Nephron progenitor cell (in vitro differentiated cells): ENCODE results near the gene CACNA1D.
A peak's percentile ranks its signal among the peaks of the same experiment; 100 is the strongest.

ENCODE experiments used
- DNase-seq: peaks from one replicate; pipeline ENCODE4 v3.0.0; 2021
- H3K27ac Mint-ChIP-seq: 2 replicates; pipeline ENCODE4 v1.8.0; 2021; ENCODE audit warnings: mild to moderate bottlenecking, moderate library complexity, mixed read lengths
- H3K27me3 Mint-ChIP-seq: 2 replicates; pipeline ENCODE4 v1.8.0; 2021; ENCODE audit warnings: mild to moderate bottlenecking, low read depth, mixed read lengths; ENCODE audit not compliant: poor library complexity
- H3K36me3 Mint-ChIP-seq: 2 replicates; pipeline ENCODE4 v1.8.0; 2021; ENCODE audit warnings: low read depth, mixed read lengths
- H3K4me1 Mint-ChIP-seq: 2 replicates; pipeline ENCODE4 v1.8.0; 2021; ENCODE audit warnings: mixed read lengths
- H3K4me3 Mint-ChIP-seq: 2 replicates; pipeline ENCODE4 v1.8.0; 2021; ENCODE audit warnings: mild to moderate bottlenecking, moderate library complexity, mixed read lengths
- H3K9me3 Mint-ChIP-seq: 2 replicates; pipeline ENCODE4 v1.8.0; 2021; ENCODE audit warnings: mild to moderate bottlenecking, moderate library complexity, mixed read lengths
- TF ChIP-seq, protein P1 (sequence below): fragments of 200-600 bp; sonication (generic); IDR thresholded peaks from 2 replicates; pipeline ENCODE4 v1.5.0; 2021; ENCODE audit warnings: antibody characterized with exemption

The CACNA1D gene

DNA sequence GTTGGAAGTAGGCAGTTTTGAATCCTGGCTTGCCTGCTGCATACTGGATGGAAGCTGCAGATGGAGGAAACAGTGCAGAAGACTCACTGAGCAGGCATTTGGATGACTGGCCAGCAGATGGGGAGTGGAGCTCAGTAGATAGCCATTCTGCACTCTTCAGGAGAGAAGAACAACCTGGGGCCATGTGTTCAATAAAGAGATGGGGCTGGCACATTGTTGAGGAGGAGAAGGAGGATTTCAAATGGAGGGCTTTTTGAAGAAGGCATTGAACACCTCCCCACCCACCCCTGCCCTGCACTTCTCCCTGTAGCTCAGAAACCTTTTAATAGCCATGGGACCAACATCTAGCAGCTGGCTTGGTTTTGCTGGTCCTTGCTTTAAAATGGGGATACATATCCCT lies 109.8 kb downstream of the CACNA1D start:
- Mint-ChIP-seq H3K27me3 (no peaks in the 10 kb centered on the region), H3K9me3 (peaks cover 16% of the 10 kb centered on the region), H3K4me1 (no peaks in the 10 kb centered on the region), H3K27ac (no peak overlapping the region), H3K36me3 (no peaks in the 10 kb centered on the region), H3K4me3 (no peak overlapping the region)
- DNase-seq: no peak
- TF ChIP-seq, protein P1, sequence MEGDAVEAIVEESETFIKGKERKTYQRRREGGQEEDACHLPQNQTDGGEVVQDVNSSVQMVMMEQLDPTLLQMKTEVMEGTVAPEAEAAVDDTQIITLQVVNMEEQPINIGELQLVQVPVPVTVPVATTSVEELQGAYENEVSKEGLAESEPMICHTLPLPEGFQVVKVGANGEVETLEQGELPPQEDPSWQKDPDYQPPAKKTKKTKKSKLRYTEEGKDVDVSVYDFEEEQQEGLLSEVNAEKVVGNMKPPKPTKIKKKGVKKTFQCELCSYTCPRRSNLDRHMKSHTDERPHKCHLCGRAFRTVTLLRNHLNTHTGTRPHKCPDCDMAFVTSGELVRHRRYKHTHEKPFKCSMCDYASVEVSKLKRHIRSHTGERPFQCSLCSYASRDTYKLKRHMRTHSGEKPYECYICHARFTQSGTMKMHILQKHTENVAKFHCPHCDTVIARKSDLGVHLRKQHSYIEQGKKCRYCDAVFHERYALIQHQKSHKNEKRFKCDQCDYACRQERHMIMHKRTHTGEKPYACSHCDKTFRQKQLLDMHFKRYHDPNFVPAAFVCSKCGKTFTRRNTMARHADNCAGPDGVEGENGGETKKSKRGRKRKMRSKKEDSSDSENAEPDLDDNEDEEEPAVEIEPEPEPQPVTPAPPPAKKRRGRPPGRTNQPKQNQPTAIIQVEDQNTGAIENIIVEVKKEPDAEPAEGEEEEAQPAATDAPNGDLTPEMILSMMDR: no peak

DNA sequence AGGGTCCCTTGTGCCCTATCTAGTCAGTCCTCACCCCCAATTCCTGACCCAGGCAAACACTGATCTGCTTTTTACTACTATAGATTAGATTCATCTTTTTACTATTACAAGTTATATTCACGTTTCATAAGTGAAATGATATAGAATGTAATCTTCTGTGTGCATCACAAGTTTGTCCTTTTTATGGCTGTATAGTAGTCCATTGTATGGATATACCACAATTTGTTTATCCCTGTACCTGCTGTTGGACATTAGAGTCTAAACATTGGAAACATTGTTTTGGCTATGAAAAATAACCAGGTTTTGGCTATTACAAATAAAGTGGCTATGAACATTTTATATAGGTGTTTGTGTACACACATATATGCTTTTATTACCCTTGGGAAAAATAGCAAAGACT lies 112.4 kb downstream of the CACNA1D start:
- TF ChIP-seq, protein P1: no peak
- peaks cover 3% of the 10 kb centered on the region for H3K27me3 Mint-ChIP-seq
- H3K4me1 Mint-ChIP-seq: no peaks in the 10 kb centered on the region
- DNase-seq: no peak
- no peak overlapping the region for H3K4me3 Mint-ChIP-seq
- peaks cover 16% of the 10 kb centered on the region for H3K9me3 Mint-ChIP-seq
- H3K27ac Mint-ChIP-seq: no peak overlapping the region
- no peaks in the 10 kb centered on the region for H3K36me3 Mint-ChIP-seq

DNA sequence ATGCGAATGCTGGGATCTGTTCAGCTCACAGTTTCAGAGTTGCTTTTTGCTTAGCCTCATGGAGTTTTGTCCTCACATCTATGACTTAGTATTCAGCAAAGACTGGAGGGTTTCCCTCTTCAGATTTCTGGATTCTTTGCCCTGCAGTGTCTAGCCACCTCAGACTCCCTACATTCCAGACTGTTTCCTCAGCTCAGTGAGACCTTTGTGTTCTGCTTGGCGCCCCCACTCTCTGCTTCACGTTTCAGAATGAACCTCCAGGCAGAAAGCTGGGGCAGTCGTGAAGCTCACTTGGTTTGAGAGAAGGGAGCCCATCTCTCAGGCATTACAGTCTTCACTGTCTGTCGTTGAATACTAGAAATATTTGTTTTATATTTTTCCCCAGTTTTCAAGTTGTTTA lies 118.1 kb downstream of the CACNA1D start:
- no peaks in the 10 kb centered on the region for H3K36me3 Mint-ChIP-seq
- no peak for DNase-seq
- TF ChIP-seq, protein P1: no peak
- peak overlapping the region; percentile 21 for H3K27ac Mint-ChIP-seq
- H3K27me3 Mint-ChIP-seq: peaks cover 16% of the 10 kb centered on the region
- H3K9me3 Mint-ChIP-seq: peaks cover 4% of the 10 kb centered on the region
- no peak overlapping the region for H3K4me3 Mint-ChIP-seq
- peaks cover 12% of the 10 kb centered on the region for H3K4me1 Mint-ChIP-seq

DNA sequence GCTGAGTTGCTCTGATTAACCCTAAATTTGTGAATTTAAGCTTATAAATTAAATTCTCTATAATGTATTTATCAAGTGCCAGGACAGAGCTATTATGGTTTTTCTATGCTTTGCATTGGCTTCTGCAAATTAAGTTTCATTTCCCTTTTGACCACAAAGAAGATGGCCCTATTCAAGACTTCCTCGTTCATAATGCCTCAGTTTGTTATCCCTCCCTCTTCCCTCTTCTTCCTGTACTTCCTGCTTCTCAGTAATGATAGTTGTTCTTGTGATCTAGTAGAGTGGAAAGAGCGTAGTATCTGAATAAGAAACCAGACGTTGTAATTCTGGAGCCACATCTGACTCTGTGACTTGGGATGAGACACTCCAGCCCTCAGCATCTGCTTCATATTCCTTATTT lies 118.7 kb downstream of the CACNA1D start:
- DNase-seq: no peak
- peaks cover 16% of the 10 kb centered on the region for H3K27me3 Mint-ChIP-seq
- H3K27ac Mint-ChIP-seq: no peak overlapping the region
- peaks cover 4% of the 10 kb centered on the region for H3K9me3 Mint-ChIP-seq
- H3K36me3 Mint-ChIP-seq: no peaks in the 10 kb centered on the region
- H3K4me1 Mint-ChIP-seq: peaks cover 12% of the 10 kb centered on the region
- TF ChIP-seq, protein P1: no peak
- H3K4me3 Mint-ChIP-seq: no peak overlapping the region

DNA sequence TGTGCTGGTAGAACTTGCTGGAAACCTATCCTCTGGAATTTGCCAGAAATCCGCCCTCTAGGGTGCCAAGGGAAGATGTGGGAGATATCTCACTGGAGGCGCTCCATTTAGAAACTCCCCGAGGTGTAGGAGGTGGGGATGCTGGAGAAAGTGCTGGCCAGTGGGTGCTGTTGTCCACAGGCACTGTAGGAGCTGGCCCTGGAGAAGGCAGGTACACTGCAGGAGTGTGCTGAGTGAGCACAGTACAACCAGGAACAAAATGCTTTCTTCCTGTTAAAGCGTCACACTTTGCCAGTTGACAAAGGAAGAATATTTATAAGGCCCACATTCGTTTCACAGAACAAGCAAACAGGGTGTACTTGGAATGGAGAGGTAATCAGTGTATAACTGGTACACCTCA lies 119.9 kb downstream of the CACNA1D start:
- Mint-ChIP-seq H3K27ac (no peak overlapping the region), H3K9me3 (no peaks in the 10 kb centered on the region), H3K4me1 (peaks cover 12% of the 10 kb centered on the region), H3K36me3 (no peaks in the 10 kb centered on the region), H3K4me3 (no peak overlapping the region), H3K27me3 (peaks cover 16% of the 10 kb centered on the region)
- no peak for DNase-seq
- TF ChIP-seq, protein P1: no peak

DNA sequence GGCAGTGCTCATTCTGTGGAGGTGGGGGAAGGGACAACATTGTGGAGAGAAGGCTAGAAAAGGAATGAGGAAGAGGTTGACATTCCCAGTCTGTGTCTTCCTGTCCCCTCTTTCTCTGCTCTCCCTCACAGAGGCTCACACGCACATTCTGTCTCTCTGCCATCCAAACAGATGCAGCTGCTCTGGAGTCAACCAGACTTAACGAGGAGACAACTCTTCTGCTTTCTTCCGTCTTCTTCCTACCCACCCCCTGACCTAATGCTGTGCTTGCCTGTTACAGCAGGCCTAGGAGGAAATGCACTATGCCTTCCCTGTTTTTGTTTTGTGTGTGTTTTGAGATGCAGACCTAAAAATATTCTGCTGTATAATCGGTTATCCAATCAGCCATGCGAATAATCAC lies 121.9 kb downstream of the CACNA1D start:
- Mint-ChIP-seq H3K27ac (no peak overlapping the region), H3K36me3 (no peaks in the 10 kb centered on the region), H3K4me1 (peaks cover 12% of the 10 kb centered on the region), H3K4me3 (no peak overlapping the region), H3K9me3 (no peaks in the 10 kb centered on the region), H3K27me3 (peaks cover 20% of the 10 kb centered on the region)
- DNase-seq: no peak
- TF ChIP-seq, protein P1: no peak
